Raji (cell line): ENCODE data around the gene IFT27.

ENCODE experiments used
- POLR2A ChIP-seq: IDR thresholded peaks from 2 replicates; pipeline ENCODE4 v1.6.1; 2011; ENCODE audit warnings: low read depth, low read length, control low read depth; ENCODE audit not compliant: insufficient read depth

The IFT27 gene

GRCh38 chr22:36745301-36745995 is 30.5 kb downstream of the IFT27 start:
- TF ChIP-seq POLR2A, result no peak

- no peak for TF ChIP-seq POLR2A
Observed at GRCh38 chr22:36744791-36745190, 31.1 kb downstream of the IFT27 start.

GRCh38 chr22:36744413-36744765 is 31.5 kb downstream of the IFT27 start:
- TF ChIP-seq POLR2A, result no peak

- TF ChIP-seq POLR2A, result no peak
Observed at GRCh38 chr22:36743591-36744412, 32.1 kb downstream of the IFT27 start.

GRCh38 chr22:36743011-36743410 is 32.9 kb downstream of the IFT27 start:
- TF ChIP-seq POLR2A, result no peak

GRCh38 chr22:36741968-36742367 is 34.0 kb downstream of the IFT27 start:
- no peak for TF ChIP-seq POLR2A

GRCh38 chr22:36741204-36741793 is 34.6 kb downstream of the IFT27 start:
- TF ChIP-seq POLR2A, result no peak

GRCh38 chr22:36740716-36741115 is 35.2 kb downstream of the IFT27 start:
- no peak for TF ChIP-seq POLR2A

- TF ChIP-seq POLR2A, result no peak
Observed at GRCh38 chr22:36739185-36739584, 36.7 kb downstream of the IFT27 start.

- TF ChIP-seq POLR2A, result no peak
Observed at GRCh38 chr22:36738416-36739020, 37.4 kb downstream of the IFT27 start.

- no peak for TF ChIP-seq POLR2A
Observed at GRCh38 chr22:36737776-36738175, 38.1 kb downstream of the IFT27 start.

GRCh38 chr22:36736701-36737320 is 39.1 kb downstream of the IFT27 start:
- TF ChIP-seq POLR2A, result no peak

- no peak for TF ChIP-seq POLR2A
Observed at GRCh38 chr22:36734171-36735058, 41.5 kb downstream of the IFT27 start.

- no peak for TF ChIP-seq POLR2A
Observed at GRCh38 chr22:36733271-36733670, 42.6 kb downstream of the IFT27 start.
